Kidney (tissue), 14 donors: ENCODE results near the gene RAB4B. TPM values are rescaled to one million over a fixed set of nuclear protein-coding genes. Genes with fewer than 3 reads are reported as not detected.
A peak's percentile ranks its signal among the peaks of the same experiment; 100 is the strongest.

ENCODE experiments used
- DNase-seq, 5 donors: peaks; one replicate each; pipeline ENCODE4 v3.0.0-alpha.2; 2013 to 2020
- FAIRE-seq: peaks from 2 replicates; lab custom pipeline; 2012; peaks lifted over from hg19 to GRCh38; lab: Jason Lieb, UNC
- H3K27ac ChIP-seq, 2 donors: one replicate each; pipeline ENCODE4 v1.7.0; 2013; ENCODE audit warnings: low read depth in 2 of 2, low read length in 2 of 2, inconsistent platforms in 1 of 2
- H3K27me3 ChIP-seq: one replicate; pipeline ENCODE4 v1.7.1; 2013; ENCODE audit warnings: low read length, inconsistent platforms; ENCODE audit not compliant: control insufficient read depth, insufficient read depth
- H3K36me3 ChIP-seq, 3 donors: one replicate each; pipeline versions ENCODE4 v1.7.0 to v1.7.1; 2013; ENCODE audit warnings: low read length in 3 of 3, control low read depth in 1 of 3, inconsistent platforms in 1 of 3; ENCODE audit not compliant: insufficient read depth in 3 of 3, control insufficient read depth in 2 of 3
- H3K4me1 ChIP-seq, 3 donors: one replicate each; pipeline versions ENCODE4 v1.7.0 to v1.7.1; 2013; ENCODE audit warnings: low read length in 3 of 3, inconsistent platforms in 1 of 3, low read depth in 1 of 3; ENCODE audit not compliant: control insufficient read depth in 2 of 3, insufficient read depth in 2 of 3
- H3K4me3 ChIP-seq, 3 donors: one replicate each; pipeline versions ENCODE4 v1.7.0 to v1.8.1; 2013; ENCODE audit warnings: low read length in 3 of 3, control low read depth in 1 of 3, inconsistent platforms in 1 of 3
- H3K9ac ChIP-seq, 3 donors: one replicate each; pipeline versions ENCODE4 v1.7.0 to v1.7.1; 2013; ENCODE audit warnings: low read length in 3 of 3, control low read depth in 1 of 3, inconsistent platforms in 1 of 3
- H3K9me3 ChIP-seq, 3 donors: one replicate each; pipeline versions ENCODE4 v1.7.0 to v1.7.1; 2013; ENCODE audit warnings: low read length in 3 of 3, control low read depth in 1 of 3, inconsistent platforms in 1 of 3; ENCODE audit not compliant: control insufficient read depth in 2 of 3, insufficient read depth in 1 of 3
- intact Hi-C: fragments of 100-400 bp; cut with DNase I; formaldehyde crosslinking; loops from one replicate; pipeline ENCODE4 v1.11.1; 2022
- polyA plus RNA-seq: library from polyadenylated mRNA; stranded (reverse); fragments of 350-450 nt; fragmentation: Illumina TruSeq; extraction: RNeasy Lipid Tissue Mini Kit (QIAGEN cat#74804); gene quantifications from one replicate; pipeline ENCODE4 v1.2.3, GENCODE V29; 2014; ENCODE audit warnings: low read depth, low replicate concordance; ENCODE audit not compliant: insufficient read depth
- total RNA-seq: library from RNA; stranded (reverse); fragmentation: NEBNext Ultra II Directional; extraction: Animal tissue kit (Norgen Biotek cat#: 25700); gene quantifications from one replicate; pipeline ENCODE4 v1.2.1, GENCODE V29; 2021
- TF ChIP-seq, protein P1 (sequence below): IDR thresholded peaks from 3 replicates; pipeline ENCODE4 v1.5.1; 2012; ENCODE audit warnings: mild to moderate bottlenecking, moderate library complexity, borderline replicate concordance; ENCODE audit not compliant: insufficient read depth; ENCODE audit errors: extremely low read depth
- donor health status: control.
- donor health status: control.
- donor health status: control.
- donor health status: control.
- donor health status: control.
- donor health status: DM: yes; HTN: yes; CAD: no.
- donor health status: Normal renal cell carcinoma (clear cell type).

Gene RAB4B
- total and polyA plus RNA-seq, 2 donors from 2014 or later = 42.1 to 61.7 TPM

DNA sequence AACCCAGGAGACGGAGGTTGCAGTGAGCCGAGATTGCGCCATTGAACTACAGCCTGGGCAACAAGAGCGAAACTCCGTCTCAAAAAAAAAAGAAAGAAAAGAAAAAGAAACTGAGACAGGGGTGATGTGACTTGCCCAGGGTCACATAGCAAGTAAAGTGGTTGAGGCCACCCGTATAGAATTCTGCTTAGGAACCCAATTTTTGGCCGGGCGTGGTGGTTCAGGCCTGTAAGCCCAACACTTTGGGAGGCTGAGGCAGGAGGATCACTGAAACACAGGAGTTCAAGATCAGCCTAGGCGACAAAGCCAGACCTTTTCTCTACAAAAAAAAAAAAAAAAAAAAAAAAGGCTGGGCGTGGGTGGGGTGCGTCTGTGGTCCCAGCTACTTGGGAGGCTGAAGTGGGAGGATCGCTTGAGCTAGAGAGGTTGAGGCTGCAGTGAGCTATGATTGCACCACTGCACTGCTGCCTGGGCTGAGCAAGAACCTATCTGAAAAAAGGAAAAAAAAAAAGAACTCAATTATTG lies 25.7 kb upstream of the RAB4B start:
- Histone ChIP-seq H3K9me3 (no peaks in the 10 kb centered on the region), H3K36me3 (peaks cover 2 to 6% (median 2%) of the 10 kb centered on the region in 3 donors), H3K27ac (no peak overlapping the region), H3K4me1 (peaks cover 3 to 20% (median 16%) of the 10 kb centered on the region in 3 donors), H3K4me3 (peak overlapping the region in 2 of 3 donors; percentile 52 to 98), H3K9ac (peak overlapping the region in 1 of 3 donors; percentile 97), H3K27me3 (no peaks in the 10 kb centered on the region)
- intact Hi-C loops = no loop called here
- FAIRE-seq = no peak
- DNase-seq = no peak
- TF ChIP-seq, protein P1, sequence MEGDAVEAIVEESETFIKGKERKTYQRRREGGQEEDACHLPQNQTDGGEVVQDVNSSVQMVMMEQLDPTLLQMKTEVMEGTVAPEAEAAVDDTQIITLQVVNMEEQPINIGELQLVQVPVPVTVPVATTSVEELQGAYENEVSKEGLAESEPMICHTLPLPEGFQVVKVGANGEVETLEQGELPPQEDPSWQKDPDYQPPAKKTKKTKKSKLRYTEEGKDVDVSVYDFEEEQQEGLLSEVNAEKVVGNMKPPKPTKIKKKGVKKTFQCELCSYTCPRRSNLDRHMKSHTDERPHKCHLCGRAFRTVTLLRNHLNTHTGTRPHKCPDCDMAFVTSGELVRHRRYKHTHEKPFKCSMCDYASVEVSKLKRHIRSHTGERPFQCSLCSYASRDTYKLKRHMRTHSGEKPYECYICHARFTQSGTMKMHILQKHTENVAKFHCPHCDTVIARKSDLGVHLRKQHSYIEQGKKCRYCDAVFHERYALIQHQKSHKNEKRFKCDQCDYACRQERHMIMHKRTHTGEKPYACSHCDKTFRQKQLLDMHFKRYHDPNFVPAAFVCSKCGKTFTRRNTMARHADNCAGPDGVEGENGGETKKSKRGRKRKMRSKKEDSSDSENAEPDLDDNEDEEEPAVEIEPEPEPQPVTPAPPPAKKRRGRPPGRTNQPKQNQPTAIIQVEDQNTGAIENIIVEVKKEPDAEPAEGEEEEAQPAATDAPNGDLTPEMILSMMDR = no peak

DNA sequence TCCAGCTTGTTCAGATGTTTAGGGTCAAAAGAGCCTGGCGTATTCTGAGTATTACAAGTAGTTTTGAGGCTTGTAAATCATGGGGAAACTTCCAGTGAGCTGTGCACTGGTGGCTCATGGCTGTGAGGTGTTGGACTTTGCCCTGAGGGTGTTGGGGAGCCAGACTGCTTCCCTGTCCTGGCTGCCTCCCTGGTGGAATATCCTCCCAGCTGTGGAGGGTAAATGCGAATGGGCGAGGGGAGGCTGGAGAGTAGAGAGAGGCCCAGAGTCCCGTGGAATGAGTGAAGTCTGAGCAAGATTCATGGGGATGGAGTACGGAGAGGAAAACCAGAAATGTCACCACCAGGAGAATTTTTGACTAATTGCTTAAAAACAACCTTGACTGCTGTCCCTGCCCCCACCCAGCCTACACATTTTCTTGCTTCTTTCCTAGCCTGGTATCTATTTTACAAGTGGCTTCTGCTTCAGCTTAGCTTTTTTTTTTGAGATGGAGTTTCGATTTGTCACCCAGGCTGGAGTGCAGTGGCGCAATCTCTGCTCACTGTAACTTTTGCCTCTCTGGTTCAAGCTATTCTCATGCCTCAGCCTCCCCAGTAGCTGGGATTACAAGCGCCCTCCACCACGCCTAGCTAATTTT lies 23.3 kb upstream of the RAB4B start:
- intact Hi-C loops = no loop called here
- FAIRE-seq = no peak
- no peak overlapping the region for H3K9ac ChIP-seq
- no peak for DNase-seq
- H3K36me3 ChIP-seq = peaks cover 6 to 19% (median 15%) of the 10 kb centered on the region in 3 donors
- H3K9me3 ChIP-seq = no peaks in the 10 kb centered on the region
- TF ChIP-seq, protein P1 = no peak
- H3K27me3 ChIP-seq = no peaks in the 10 kb centered on the region
- peak overlapping the region in 1 of 3 donors; percentile 1 for H3K4me3 ChIP-seq
- peaks cover 3 to 13% (median 10%) of the 10 kb centered on the region in 3 donors for H3K4me1 ChIP-seq
- H3K27ac ChIP-seq = no peak overlapping the region

DNA sequence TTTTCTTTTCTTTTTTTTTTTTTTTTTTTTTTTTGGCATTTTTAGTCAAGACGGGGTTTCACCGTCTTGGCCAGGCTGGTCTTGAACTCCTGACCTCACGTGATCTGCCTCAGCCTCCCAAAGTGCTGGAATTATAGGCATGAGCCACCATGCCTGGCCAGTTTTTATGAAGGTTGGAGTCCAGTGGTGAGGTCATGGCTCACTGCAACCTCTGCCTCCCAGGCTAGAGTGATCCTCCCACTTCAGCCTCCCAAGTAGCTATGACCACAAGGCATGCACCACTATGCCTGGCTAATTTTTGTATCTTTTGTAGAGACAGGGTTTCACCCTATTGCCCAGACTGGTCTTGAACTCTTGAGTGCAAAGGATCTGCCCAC lies 22.8 kb upstream of the RAB4B start:
- Histone ChIP-seq H3K9me3 (no peaks in the 10 kb centered on the region), H3K9ac (no peak overlapping the region), H3K27ac (no peak overlapping the region), H3K36me3 (peaks cover 6 to 22% (median 16%) of the 10 kb centered on the region in 3 donors), H3K4me1 (peaks cover 3 to 13% (median 6%) of the 10 kb centered on the region in 3 donors), H3K27me3 (no peaks in the 10 kb centered on the region), H3K4me3 (no peak overlapping the region)
- no peak for FAIRE-seq
- DNase-seq = no peak
- intact Hi-C loops = no loop called here
- TF ChIP-seq, protein P1 = no peak
